Gastroesophageal sphincter (tissue), 4 donors: Measurements from ENCODE around the gene LRRC1. TPM values are rescaled to one million over a fixed set of nuclear protein-coding genes. Genes with fewer than 3 reads are reported as not detected.

Source experiments
- ATAC-seq: fragments of 150-250 bp; one replicate; pipeline ENCODE4 v1.9.1; 2016; ENCODE audit warnings: mild to moderate bottlenecking, moderate library complexity
- H3K27ac ChIP-seq, 4 donors: fragments of 200-600 bp; sonication (generic) in 3 of 4; 1 replicate in 3 of 4; 2 replicates in 1 of 4; pipeline ENCODE4 v1.5.1; 2016 to 2019
- H3K27me3 ChIP-seq: fragments of 200-600 bp; sonication (generic); one replicate; pipeline ENCODE4 v1.5.1; 2019
- H3K36me3 ChIP-seq, 2 donors: fragments of 200-600 bp; sonication (generic); one replicate each; pipeline ENCODE4 v1.5.1; 2019; ENCODE audit warnings: control low read depth in 1 of 2
- H3K4me1 ChIP-seq, 3 donors: fragments of 200-600 bp; sonication (generic); 1 replicate in 2 of 3; 2 replicates in 1 of 3; pipeline ENCODE4 v1.5.1; 2016 to 2019; ENCODE audit warnings: control low read depth in 2 of 3
- H3K4me3 ChIP-seq, 2 donors: fragments of 200-600 bp; sonication (generic); one replicate each; pipeline ENCODE4 v1.5.1; 2019; ENCODE audit warnings: mild to moderate bottlenecking in 1 of 2, moderate library complexity in 1 of 2
- H3K9me3 ChIP-seq, 3 donors: fragments of 200-600 bp; sonication (generic); one replicate each; pipeline ENCODE4 v1.5.1; 2017 to 2019; ENCODE audit warnings: control low read depth in 2 of 3
- CTCF ChIP-seq, 4 experiments: fragments of 200-600 bp in 2 of 4; fragments of 450-650 bp in 2 of 4; sonication (generic) in 1 of 4; IDR thresholded peaks; one replicate each; pipeline ENCODE4 v1.5.1; 2017 to 2019; ENCODE audit warnings: antibody characterized with exemption in 4 of 4, mild to moderate bottlenecking in 2 of 4, moderate library complexity in 2 of 4
- EP300 ChIP-seq: sonication (generic); formaldehyde crosslinking; IDR thresholded peaks from one replicate; pipeline ENCODE4 v1.6.1; 2017; ENCODE audit warnings: antibody characterized with exemption, mild to moderate bottlenecking
- POLR2A ChIP-seq, 2 donors: fragments of 450-650 bp; IDR thresholded peaks; one replicate each; pipeline ENCODE4 v1.6.1; 2017; ENCODE audit warnings: antibody characterized with exemption in 2 of 2, mild to moderate bottlenecking in 2 of 2, moderate library complexity in 1 of 2
- POLR2AphosphoS5 ChIP-seq: sonication (generic); formaldehyde crosslinking; IDR thresholded peaks from one replicate; pipeline ENCODE4 v1.6.1; 2017; ENCODE audit warnings: antibody characterized with exemption
- WGBS, 2 donors: methylation state at CpG; one replicate each; pipeline ENCODE4 v1.1.5; 2018; ENCODE audit warnings: low coverage in 1 of 2; 5-methylcytosine and 5-hydroxymethylcytosine counted together
- total RNA-seq, 4 donors: library from RNA; depleted of rRNA; stranded (reverse); fragments of >200 nt; gene quantifications; one replicate each; pipeline ENCODE4 v1.1.0, GENCODE V29; 2016

Gene LRRC1
- total RNA-seq, 4 donors from 2014 or later = 12.4 to 28.3 (median 15.5) TPM

- Histone ChIP-seq H3K27me3 (no peaks in the 10 kb centered on the region), H3K4me3 (no peak overlapping the region), H3K4me1 (no peaks in the 10 kb centered on the region), H3K27ac (no peak overlapping the region), H3K36me3 (no peaks in the 10 kb centered on the region), H3K9me3 (no peaks in the 10 kb centered on the region)
- TF ChIP-seq POLR2A (IDR thresholded peaks at IDR 0.05) (no peak), CTCF (IDR thresholded peaks at IDR 0.05) (no peak), EP300 (no peak), POLR2AphosphoS5 (no peak)
- no peak for ATAC-seq
- 0 to 44% methylated on average over 1 of the region's 1 CpG for WGBS, 2 donors
Observed at GRCh38 chr6:53761036-53761435, 33.8 kb upstream of the LRRC1 start.

GRCh38 chr6:53765270-53765669 is 29.5 kb upstream of the LRRC1 start:
- no peak for ATAC-seq
- H3K27me3 ChIP-seq = no peaks in the 10 kb centered on the region
- no peak overlapping the region for H3K27ac ChIP-seq
- WGBS, 2 donors = 95 to 100% methylated on average over 1 to 3 of the region's 3 CpGs
- no peak overlapping the region for H3K4me3 ChIP-seq
- H3K36me3 ChIP-seq = no peaks in the 10 kb centered on the region
- H3K9me3 ChIP-seq = no peaks in the 10 kb centered on the region
- no peaks in the 10 kb centered on the region for H3K4me1 ChIP-seq
- TF ChIP-seq POLR2A (IDR thresholded peaks at IDR 0.05) (no peak), POLR2AphosphoS5 (no peak), CTCF (IDR thresholded peaks at IDR 0.05) (no peak), EP300 (no peak)

GRCh38 chr6:53766930-53767329 is 27.9 kb upstream of the LRRC1 start:
- TF ChIP-seq CTCF (IDR thresholded peaks at IDR 0.05) = no peak
- TF ChIP-seq POLR2AphosphoS5 = no peak
- TF ChIP-seq EP300 = no peak
- no peak for TF ChIP-seq POLR2A (IDR thresholded peaks at IDR 0.05)
- H3K4me1 ChIP-seq = no peaks in the 10 kb centered on the region
- no peaks in the 10 kb centered on the region for H3K27me3 ChIP-seq
- H3K27ac ChIP-seq = no peak overlapping the region
- no peaks in the 10 kb centered on the region for H3K9me3 ChIP-seq
- H3K4me3 ChIP-seq = no peak overlapping the region
- H3K36me3 ChIP-seq = no peaks in the 10 kb centered on the region
- no peak for ATAC-seq

GRCh38 chr6:53767941-53768340 is 26.9 kb upstream of the LRRC1 start:
- TF ChIP-seq EP300 (no peak), POLR2AphosphoS5 (no peak), POLR2A (IDR thresholded peaks at IDR 0.05) (no peak), CTCF (IDR thresholded peaks at IDR 0.05) (no peak)
- H3K4me3 ChIP-seq = no peak overlapping the region
- H3K4me1 ChIP-seq = no peaks in the 10 kb centered on the region
- H3K27ac ChIP-seq = no peak overlapping the region
- no peaks in the 10 kb centered on the region for H3K9me3 ChIP-seq
- WGBS, 2 donors = 39 to 81% methylated on average over 2 to 4 of the region's 4 CpGs
- no peaks in the 10 kb centered on the region for H3K36me3 ChIP-seq
- ATAC-seq = no peak
- H3K27me3 ChIP-seq = no peaks in the 10 kb centered on the region

- Histone ChIP-seq H3K4me1 (no peaks in the 10 kb centered on the region), H3K27me3 (no peaks in the 10 kb centered on the region), H3K36me3 (no peaks in the 10 kb centered on the region), H3K9me3 (no peaks in the 10 kb centered on the region), H3K27ac (no peak overlapping the region), H3K4me3 (no peak overlapping the region)
- ATAC-seq = no peak
- TF ChIP-seq CTCF (IDR thresholded peaks at IDR 0.05) = no peak
- no peak for TF ChIP-seq POLR2AphosphoS5
- TF ChIP-seq POLR2A (IDR thresholded peaks at IDR 0.05) = no peak
- TF ChIP-seq EP300 = no peak
- 63 to 82% methylated on average over 2 of the region's 2 CpGs for WGBS, 2 donors
Observed at GRCh38 chr6:53768636-53769035, 26.2 kb upstream of the LRRC1 start.
